Eye (tissue), 1 donor: ENCODE measurements around the gene LMF2.

ENCODE experiments used
- DNase-seq: peaks from one replicate; pipeline ENCODE4 v3.0.0-alpha.2; 2015

The LMF2 gene

GRCh38 chr22:50502628-50503474 lies 4.7 kb downstream of the LMF2 start:
- DNase-seq, result no peak

- DNase-seq, result no peak
Measured at GRCh38 chr22:50502096-50502495, 5.4 kb downstream of the LMF2 start.

DNA sequence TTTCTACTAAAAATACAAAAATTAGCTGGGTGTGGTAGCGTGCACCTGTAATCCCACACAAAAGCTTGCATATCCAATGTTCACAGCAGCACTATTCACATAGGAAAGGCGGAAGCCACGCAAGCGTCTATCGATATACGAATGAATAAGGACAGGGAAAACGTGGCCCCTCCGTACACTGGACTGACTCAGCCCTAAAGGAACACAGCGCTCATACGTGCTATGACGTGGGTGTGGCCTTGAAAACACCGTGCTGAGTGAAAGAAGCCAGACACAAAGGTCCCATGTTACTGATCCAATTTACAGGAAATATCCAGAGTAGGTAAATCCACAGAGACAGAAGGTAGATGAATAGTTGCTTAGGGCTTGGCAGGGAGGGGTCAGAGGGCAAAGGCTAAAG lies 7.0 kb downstream of the LMF2 start:
- no peak for DNase-seq

DNA sequence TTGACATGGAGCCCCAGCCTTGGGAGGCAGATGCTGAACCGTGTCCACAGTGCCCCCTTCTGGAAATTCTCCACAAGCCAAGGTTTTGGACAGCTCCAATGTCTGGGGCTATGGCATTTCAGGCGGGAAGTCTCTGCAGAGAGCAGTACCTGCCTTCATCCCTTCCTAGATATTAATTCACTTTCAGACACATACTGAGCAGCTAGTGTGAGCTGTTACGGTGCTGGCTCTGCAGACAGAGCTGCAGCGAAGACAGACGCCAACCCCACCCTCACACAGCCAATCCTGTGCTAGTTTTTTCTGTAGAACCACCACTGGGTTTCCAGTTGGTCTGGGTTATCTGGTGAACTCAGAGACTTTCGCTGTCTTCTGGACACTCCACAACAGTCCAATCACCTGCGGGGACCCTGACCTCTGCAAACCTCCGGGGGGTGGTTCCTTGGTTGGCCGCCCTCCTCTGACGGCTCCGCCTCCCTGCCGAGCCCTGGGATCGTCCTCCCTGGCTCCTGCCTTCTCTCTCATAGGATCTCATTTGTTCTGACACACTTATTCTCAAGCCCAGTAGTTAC lies 9.1 kb downstream of the LMF2 start:
- peak; percentile 81 for DNase-seq

DNA sequence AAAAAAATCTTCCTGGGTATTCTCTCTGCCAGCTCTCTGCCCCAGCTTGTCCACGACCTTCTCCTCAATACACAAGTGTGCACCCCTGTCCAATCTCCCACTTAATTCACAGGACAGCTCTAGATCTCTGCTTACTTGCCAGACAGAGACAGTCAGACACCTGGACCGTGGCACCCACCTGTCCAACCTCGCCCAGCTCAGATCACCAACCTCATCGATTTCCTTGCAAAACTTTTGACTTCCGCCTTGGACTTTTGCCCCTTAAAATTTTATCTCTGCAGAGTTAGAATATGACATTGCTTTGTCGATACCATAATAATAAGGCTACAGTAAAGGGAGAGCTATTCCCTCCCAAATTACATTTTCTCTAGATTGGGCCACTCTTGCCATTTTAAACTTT lies 10.4 kb downstream of the LMF2 start:
- no peak for DNase-seq

DNA sequence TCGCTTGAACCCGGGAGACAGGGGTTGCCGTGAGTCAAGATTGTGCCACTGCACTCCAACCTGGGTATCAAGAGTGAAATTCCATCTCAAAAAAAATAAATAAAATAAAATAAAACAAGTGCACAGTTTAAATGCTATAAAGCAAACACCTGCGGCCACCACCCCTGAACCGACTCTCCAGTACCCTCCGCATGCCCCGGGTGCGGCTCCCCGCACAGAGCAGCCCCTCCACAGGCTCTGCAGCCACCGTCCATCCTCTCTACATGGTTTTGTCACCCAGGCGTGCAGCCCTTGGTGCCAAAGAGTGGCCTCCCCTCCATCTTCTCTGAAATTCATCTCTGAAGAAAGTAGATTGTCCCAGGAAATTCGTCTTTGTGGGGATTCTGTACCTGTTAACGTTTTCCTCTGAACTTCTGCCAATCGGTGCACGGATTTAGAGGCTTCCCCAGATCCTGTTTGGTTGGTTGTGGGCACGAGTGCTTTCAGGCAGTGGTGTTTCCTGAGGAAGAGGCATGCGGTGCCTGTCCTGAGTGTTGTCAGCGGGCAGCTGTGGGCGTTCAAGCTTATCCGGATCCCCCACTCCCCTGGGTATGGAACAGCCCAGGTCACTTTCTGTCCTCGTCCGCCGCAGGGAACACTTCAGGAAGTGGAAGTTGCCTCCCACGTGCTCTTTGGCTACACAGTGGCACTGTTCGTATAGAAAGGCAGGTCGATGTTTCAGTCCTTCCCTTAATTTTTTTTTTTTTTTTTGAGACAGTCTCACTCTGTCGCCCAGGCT lies 16.8 kb downstream of the LMF2 start:
- no peak for DNase-seq

DNA sequence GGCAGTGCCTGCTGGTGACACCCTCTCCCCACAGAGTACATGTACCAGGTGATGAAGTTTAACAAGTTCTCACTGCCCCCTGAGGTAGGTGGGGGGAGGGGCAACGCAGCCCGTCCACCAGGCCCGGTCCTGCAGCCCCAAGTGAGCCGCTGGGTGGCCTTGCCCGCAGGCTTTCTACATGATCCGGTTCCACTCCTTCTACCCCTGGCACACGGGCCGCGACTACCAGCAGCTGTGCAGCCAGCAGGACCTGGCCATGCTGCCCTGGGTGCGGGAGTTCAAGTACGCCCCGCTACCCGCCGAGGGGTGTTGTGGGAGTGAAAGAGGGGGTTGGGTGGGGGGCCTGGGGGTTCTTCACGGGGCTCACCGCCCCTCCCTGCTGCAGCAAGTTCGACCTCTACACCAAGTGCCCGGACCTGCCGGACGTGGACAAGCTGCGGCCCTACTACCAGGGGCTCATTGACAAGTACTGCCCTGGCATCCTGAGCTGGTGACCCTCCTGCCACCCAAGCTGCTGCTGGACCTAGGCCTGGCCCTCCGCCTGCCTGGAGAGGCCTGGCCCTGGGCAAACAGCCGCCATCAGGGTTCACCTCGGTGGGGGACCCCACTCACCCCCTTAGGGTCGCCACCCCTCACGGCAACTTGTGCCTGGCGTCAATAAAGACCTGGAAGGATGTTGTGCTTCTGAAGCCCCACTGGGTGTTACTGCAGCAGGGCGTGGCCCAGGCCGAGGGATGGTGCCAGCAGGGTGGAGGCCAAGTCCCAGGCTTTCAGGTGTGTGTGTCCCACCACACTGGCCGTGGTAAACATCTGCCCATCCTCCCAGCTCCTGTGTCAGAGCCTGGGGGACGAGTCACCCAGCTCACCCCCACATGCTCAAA lies 17.9 kb downstream of the LMF2 start:
- DNase-seq, result no peak

GRCh38 chr22:50488886-50489285 lies 18.6 kb downstream of the LMF2 start:
- DNase-seq, result no peak

DNA sequence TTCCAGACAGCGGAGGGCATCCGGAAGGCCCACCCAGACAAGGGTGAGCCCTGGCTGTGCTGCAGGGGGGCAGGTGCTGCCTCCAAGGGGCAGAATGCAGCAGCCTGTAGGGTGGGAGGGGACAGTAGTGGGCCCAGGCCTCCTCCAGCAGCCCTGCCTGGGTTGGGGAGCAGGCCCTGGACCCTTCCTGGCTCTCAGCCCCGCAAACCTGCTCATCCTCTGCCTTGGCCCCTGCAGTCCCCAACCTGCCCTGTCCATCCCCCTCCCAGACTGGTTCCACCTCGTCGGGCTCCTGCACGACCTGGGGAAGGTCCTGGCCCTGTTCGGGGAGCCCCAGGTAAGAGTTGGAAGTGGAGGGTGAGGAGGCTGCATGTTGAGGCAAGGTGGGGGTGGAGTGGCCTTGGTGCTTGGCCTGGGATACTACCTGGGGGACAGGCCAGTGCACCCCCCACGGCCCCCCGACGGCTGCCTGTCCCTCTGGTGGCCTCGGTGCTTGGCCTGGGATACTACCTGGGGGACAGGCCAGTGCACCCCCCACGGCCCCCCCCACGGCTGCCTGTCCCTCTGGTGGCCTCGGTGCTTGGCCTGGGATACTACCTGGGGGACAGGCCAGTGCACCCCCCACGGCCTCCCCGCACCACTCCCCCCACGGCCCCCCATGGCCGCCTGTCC lies 19.4 kb downstream of the LMF2 start:
- no peak for DNase-seq

DNA sequence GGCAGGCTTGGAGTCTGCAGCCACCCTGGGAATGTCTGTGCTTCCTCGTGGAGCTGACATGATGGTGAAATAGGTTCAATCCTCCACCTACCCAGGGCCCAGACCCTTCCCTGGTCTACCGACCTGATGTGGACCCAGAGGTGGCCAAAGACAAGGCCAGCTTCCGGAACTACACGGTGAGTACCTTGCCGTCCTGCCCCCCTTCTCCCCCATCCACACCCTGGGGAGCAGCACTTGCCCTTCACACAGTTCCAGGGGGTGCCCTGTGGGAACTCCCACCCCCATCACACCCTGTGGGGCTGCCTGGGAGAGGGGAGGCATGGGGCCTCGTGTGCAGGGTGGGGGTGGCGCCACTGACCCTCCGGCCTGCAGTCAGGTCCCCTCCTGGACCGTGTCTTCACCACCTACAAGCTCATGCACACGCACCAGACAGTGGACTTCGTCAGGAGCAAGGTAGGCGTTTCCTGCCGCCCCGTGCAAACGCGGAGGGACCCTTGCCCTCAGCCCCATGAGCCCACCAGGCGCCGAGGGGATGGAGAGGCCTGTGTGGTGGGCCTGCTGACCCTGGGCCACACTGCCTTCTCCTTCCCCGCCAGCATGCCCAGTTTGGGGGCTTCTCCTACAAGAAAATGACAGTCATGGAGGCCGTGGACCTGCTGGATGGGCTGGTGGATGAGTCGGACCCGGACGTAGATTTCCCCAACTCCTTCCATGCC lies 20.1 kb downstream of the LMF2 start:
- no peak for DNase-seq

DNA sequence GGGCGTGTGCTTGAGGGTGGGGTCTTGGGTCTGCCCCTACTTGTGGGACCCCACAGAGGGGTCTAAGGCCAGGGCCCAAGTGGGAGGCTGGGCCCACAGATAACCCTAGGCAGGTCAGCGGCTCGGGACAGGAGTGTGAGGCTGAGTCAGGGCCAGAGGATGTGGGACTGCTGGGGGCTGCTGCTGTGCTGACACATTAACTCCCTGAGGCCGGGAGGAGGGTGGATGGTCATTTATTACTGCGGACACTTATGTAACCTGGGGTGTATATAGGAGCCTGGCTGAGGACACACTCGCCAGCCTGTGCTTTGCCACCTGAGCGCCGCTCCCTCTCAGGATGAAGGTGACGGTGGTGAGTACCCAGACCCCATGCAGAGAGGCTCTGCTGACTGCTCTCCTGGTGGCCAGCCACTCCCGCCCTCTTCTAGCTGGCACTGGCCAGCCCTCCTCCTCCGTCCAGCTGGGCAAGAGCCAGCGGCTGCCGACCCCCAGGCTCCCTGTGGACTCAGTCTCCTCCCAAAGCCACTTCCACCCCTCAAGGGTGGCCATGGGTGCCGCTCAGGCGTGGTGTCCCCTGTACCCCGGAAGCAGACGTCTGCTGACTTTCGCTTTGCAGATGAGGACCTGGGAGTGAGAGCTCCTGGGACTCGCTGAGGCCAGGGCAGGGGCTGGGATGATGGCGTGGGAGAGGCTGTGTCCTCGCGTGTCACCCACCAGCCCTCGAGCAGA lies 20.8 kb downstream of the LMF2 start, which contains the start of gene MIOX:
TSS of gene MIOX (plus strand) at position 299 of the 729 bp plus-strand sequence. CDS start at position 338, 39 bp downstream.
- DNase-seq, result no peak

DNA sequence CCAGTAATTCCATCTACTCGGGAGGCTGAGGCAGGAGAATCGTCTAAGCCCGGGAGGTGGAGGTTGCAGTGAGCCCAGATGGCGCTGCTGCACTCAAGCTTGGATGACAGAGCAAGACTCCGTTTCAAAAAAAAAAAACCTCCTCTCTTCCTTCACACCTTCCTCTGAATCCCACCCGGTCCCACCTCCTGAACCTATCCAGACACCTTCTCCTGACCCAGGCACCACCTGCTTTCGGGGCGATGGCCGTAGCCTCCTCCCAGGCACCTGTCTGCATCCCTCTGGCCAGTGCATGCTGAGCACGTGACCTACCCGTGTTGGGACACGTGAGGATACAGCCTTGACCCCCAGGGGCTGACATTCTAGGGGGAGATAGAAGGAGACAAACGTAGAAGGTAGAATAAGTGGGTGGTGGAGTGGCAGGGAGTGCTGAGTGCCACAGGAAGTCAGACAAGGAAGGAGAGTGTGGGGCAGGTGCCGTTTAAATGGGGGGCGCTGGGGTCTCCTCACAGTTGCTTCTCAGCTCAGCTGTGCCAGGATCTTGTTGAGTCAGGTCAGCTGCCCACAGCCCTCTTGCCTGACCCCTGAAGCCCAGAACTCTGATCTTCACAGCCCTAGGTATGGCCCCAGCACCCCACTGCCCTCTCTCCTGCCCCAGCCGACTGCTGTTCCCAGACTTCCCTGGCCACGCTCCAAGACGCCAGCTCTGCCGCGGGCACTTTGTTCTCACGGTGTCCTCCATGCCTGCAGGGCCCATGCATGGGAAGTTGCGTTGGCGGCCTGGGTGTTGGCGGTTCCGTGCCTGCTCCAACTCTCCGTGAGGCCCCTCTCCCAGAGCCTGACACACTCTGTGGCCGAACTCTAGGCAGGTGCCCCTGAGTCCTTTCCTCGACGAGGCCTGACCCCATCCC lies 22.0 kb downstream of the LMF2 start:
- no peak for DNase-seq

- no peak for DNase-seq
Measured at GRCh38 chr22:50483977-50484853, 23.3 kb downstream of the LMF2 start.

- no peak for DNase-seq
Measured at GRCh38 chr22:50483556-50483955, 23.9 kb downstream of the LMF2 start.

DNA sequence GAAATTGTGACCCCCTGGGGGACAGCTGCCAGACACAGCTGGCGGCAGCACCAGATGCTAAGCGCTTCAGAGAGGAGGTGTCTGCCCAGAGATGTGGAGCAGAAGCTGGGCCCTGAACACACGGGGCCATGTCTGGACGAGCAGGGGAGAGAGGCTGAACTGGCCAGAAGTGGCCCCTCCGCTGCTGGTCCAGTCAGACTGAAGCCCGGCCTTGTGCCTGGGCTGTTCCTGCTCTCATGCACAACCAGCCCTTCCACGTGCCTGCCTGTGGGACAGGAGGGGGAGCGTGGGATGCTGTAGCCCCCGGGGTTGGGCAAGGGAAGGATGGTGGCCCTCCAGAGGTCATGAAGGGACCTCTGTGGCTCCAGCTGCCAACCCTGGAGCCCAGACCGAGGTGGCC lies 24.4 kb downstream of the LMF2 start:
- no peak for DNase-seq

DNA sequence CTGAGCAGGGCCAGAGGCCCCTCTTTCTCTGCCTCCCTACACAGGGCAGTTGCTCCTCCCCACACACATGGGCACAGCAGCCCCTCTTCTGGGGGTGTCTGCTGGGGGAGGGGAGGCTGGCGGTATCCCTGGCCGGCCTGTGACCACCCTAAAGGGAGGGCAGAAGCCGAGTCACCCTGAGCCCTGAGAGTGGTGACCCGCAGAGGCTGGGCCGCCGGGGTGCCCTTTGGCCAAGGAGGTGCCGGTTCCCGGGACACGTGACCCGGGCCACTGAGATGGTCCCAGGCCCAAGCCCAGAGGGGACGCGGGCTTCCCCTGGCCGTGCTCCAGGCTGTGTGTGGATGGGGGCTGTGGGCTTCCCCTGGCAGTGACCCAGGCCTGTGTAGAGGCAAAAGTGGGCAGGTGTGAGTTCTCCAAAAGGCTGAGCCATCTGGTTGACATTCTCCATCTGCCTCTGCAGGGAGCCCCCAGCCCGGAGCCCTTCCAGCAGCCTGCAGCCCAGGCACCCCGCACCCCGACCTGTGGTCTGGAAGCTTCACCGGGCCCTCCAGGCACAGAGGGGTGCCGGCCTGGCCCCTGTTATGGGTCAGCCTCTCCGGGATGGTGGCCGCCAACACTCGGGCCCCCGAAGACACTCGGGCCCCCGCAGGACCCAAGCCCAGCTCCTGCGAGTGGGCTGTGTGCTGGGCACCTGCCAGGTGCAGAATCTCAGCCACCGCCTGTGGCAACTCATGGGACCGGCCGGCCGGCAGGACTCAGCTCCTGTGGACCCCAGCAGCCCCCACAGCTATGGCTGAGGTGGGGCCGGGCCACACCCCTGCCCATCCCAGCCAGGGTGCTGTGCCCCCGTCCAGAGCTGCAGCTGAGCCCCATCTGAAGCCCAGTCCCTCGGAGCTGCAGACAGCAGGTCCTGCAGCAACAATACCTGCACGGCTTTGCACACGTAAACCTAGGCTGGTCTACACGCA lies 25.1 kb downstream of the LMF2 start:
- DNase-seq, result no peak

DNA sequence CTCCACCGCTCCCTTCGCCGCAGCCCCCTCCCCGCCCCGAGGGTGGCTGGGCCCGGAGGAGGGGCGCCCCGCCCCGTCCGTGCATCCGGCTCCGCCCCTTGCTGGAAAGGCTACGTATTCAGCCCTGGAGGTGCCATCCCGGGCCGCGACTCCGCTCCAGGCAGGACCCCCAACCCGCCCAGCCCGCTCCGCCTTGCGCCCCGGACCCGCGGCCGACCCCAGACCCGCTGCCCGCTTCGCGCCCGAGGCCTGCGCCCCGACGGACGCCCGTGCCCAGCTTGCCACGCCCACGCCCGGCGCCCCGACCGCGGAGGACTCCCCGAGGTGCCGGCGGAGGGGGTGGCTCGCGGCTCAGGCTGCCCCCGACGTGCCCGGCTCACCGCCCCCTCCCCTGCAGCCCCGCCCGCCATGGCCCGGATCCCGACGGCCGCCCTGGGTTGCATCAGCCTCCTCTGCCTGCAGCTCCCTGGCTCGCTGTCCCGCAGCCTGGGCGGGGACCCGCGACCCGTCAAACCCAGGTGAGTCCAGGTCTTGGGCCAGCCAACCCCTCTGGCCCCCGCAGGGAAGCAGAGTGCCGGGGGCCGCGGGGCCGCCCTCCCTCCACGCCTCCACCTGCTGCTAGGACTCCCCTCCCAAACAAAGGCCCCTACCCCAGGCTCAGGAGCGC lies 25.9 kb downstream of the LMF2 start, which contains the start of gene ADM2:
TSS of gene ADM2 (plus strand) at position 104 of the 667 bp plus-strand sequence. CDS start at position 409, 305 bp downstream.
- DNase-seq, result peak; percentile 50
